SJSA1 (cell line): ENCODE data around the gene NFYB. TPM values are rescaled to one million over a fixed set of nuclear protein-coding genes. Genes with fewer than 3 reads are reported as not detected.
"Not testable (repeated sequence)": the region's sequence is repeated elsewhere in the genome, so short reads cannot be mapped to it uniquely, and the experiment has no call there.

Experiments
- DNase-seq, 2 experiments: peaks; one replicate each; pipeline ENCODE4 v3.0.0-alpha.2; 2015 to 2020; ENCODE audit warnings: low spot score in 2 of 2, low read depth in 1 of 2
- H3K27ac ChIP-seq: fragments of 250-450 bp; sonication (Bioruptor Pico); 2 replicates; pipeline ENCODE4 v1.5.1; 2020; ENCODE audit warnings: mild to moderate bottlenecking, moderate library complexity
- H3K27me3 ChIP-seq: fragments of 250-450 bp; sonication (Bioruptor Pico); replicated peaks from 2 replicates; pipeline ENCODE4 v1.5.1; 2020; ENCODE audit warnings: mild to moderate bottlenecking, moderate library complexity
- H3K36me3 ChIP-seq: fragments of 250-450 bp; sonication (Bioruptor Pico); 2 replicates; pipeline ENCODE4 v1.5.1; 2020; ENCODE audit warnings: mild to moderate bottlenecking
- H3K4me1 ChIP-seq: fragments of 250-450 bp; sonication (Bioruptor Pico); replicated peaks from 2 replicates; pipeline ENCODE4 v1.6.1; 2021; ENCODE audit warnings: mild to moderate bottlenecking
- H3K4me3 ChIP-seq: fragments of 250-450 bp; sonication (Bioruptor Pico); 2 replicates; pipeline ENCODE4 v1.5.1; 2020; ENCODE audit warnings: mild to moderate bottlenecking
- H3K9me3 ChIP-seq: fragments of 250-450 bp; sonication (Bioruptor Pico); replicated peaks from 2 replicates; pipeline ENCODE4 v1.5.1; 2020; ENCODE audit warnings: mild to moderate bottlenecking
- total RNA-seq: library from RNA; depleted of rRNA; stranded (reverse); fragments of >200 nt; shearing (Covaris generic); gene quantifications from 2 replicates; pipeline ENCODE4 v1.2.3, GENCODE V29; 2014

NFYB gene
- total RNA-seq, 1 experiment from 2014 or later = 29.5 TPM

- Histone ChIP-seq H3K27me3 (no peaks in the 10 kb centered on the region), H3K4me3 (no peak overlapping the region), H3K9me3 (no peaks in the 10 kb centered on the region), H3K27ac (peak overlapping the region; percentile 50; the same call in 1 of the 2 replicates), H3K36me3 (peaks cover 82% of the 10 kb centered on the region), H3K4me1 (peaks cover 43% of the 10 kb centered on the region)
- no peak for DNase-seq
These were observed 15.7 kb downstream of the NFYB start for GRCh38 chr12:104122298-104122697.

GRCh38 chr12:104121001-104121400 is 17.0 kb downstream of the NFYB start:
- Histone ChIP-seq H3K4me3 (no peak overlapping the region), H3K36me3 (peaks cover 79% of the 10 kb centered on the region)
- peak in 1 of 2 experiments; percentile 63 for DNase-seq

GRCh38 chr12:104115587-104115975 is 22.4 kb downstream of the NFYB start:
- Histone ChIP-seq H3K4me1 (peaks cover 6% of the 10 kb centered on the region), H3K36me3 (peaks cover 47% of the 10 kb centered on the region), H3K4me3 (no peak overlapping the region), H3K27me3 (no peaks in the 10 kb centered on the region), H3K27ac (no peak overlapping the region), H3K9me3 (no peaks in the 10 kb centered on the region)
- no peak for DNase-seq

More at GRCh38 chr12:104121001-104121400, 17.0 kb downstream of the NFYB start:
- Histone ChIP-seq H3K27ac (peak overlapping the region; percentile 50), H3K4me1 (peaks cover 43% of the 10 kb centered on the region), H3K9me3 (no peaks in the 10 kb centered on the region), H3K27me3 (no peaks in the 10 kb centered on the region)

GRCh38 chr12:104114834-104115586 is 23.0 kb downstream of the NFYB start:
- not testable (repeated sequence) for H3K4me1 ChIP-seq, H3K9me3 ChIP-seq, H3K27ac ChIP-seq, H3K27me3 ChIP-seq, DNase-seq, H3K4me3 ChIP-seq
- peaks cover 43% of the 10 kb centered on the region for H3K36me3 ChIP-seq

GRCh38 chr12:104109446-104110271 is 28.4 kb downstream of the NFYB start:
- Histone ChIP-seq H3K36me3 (peaks cover 21% of the 10 kb centered on the region), H3K9me3 (no peaks in the 10 kb centered on the region), H3K4me3 (no peak overlapping the region), H3K27me3 (no peaks in the 10 kb centered on the region), H3K4me1 (no peaks in the 10 kb centered on the region), H3K27ac (no peak overlapping the region)
- no peak for DNase-seq

- peak; percentile 52 to 81 for DNase-seq
- H3K9me3 ChIP-seq = no peaks in the 10 kb centered on the region
- H3K36me3 ChIP-seq = peaks cover 20% of the 10 kb centered on the region
- no peak overlapping the region for H3K4me3 ChIP-seq
- H3K27ac ChIP-seq = no peak overlapping the region
- no peaks in the 10 kb centered on the region for H3K4me1 ChIP-seq
- H3K27me3 ChIP-seq = no peaks in the 10 kb centered on the region
These were observed 29.1 kb downstream of the NFYB start for GRCh38 chr12:104108755-104109445.

- no peak overlapping the region for H3K27ac ChIP-seq
- H3K4me1 ChIP-seq = no peaks in the 10 kb centered on the region
- peaks cover 35% of the 10 kb centered on the region for H3K36me3 ChIP-seq
- H3K27me3 ChIP-seq = no peaks in the 10 kb centered on the region
- H3K9me3 ChIP-seq = no peaks in the 10 kb centered on the region
- no peak overlapping the region for H3K4me3 ChIP-seq
- DNase-seq = no peak
These were observed 31.0 kb downstream of the NFYB start for GRCh38 chr12:104106965-104107364.

GRCh38 chr12:104105461-104105860 is 32.5 kb downstream of the NFYB start:
- no peak overlapping the region for H3K4me3 ChIP-seq
- H3K36me3 ChIP-seq = peaks cover 41% of the 10 kb centered on the region
- no peaks in the 10 kb centered on the region for H3K9me3 ChIP-seq
- H3K4me1 ChIP-seq = no peaks in the 10 kb centered on the region
- H3K27me3 ChIP-seq = no peaks in the 10 kb centered on the region
- H3K27ac ChIP-seq = no peak overlapping the region
- DNase-seq = no peak

- H3K9me3 ChIP-seq = no peaks in the 10 kb centered on the region
- peaks cover 74% of the 10 kb centered on the region for H3K36me3 ChIP-seq
- H3K4me3 ChIP-seq = no peak overlapping the region
These were observed 40.1 kb downstream of the NFYB start for GRCh38 chr12:104097954-104098353.

GRCh38 chr12:104095289-104095688 is 42.7 kb downstream of the NFYB start:
- no peak for DNase-seq
- Histone ChIP-seq H3K4me3 (no peak overlapping the region), H3K27ac (no peak overlapping the region), H3K36me3 (peaks cover 74% of the 10 kb centered on the region), H3K4me1 (peaks cover 13% of the 10 kb centered on the region), H3K27me3 (no peaks in the 10 kb centered on the region), H3K9me3 (no peaks in the 10 kb centered on the region)

More at GRCh38 chr12:104097954-104098353, 40.1 kb downstream of the NFYB start:
- DNase-seq = no peak
- H3K27ac ChIP-seq = no peak overlapping the region
- peaks cover 13% of the 10 kb centered on the region for H3K4me1 ChIP-seq
- H3K27me3 ChIP-seq = no peaks in the 10 kb centered on the region

GRCh38 chr12:104094284-104094683 is 43.7 kb downstream of the NFYB start:
- Histone ChIP-seq H3K4me3 (no peak overlapping the region), H3K36me3 (peaks cover 76% of the 10 kb centered on the region), H3K9me3 (no peaks in the 10 kb centered on the region), H3K27me3 (no peaks in the 10 kb centered on the region), H3K4me1 (peaks cover 13% of the 10 kb centered on the region), H3K27ac (peak overlapping the region; percentile 54)
- peak in 1 of 2 experiments; percentile 54 for DNase-seq

- H3K4me3 ChIP-seq = no peak overlapping the region
- DNase-seq = no peak
- H3K27me3 ChIP-seq = no peaks in the 10 kb centered on the region
- no peaks in the 10 kb centered on the region for H3K9me3 ChIP-seq
- no peak overlapping the region for H3K27ac ChIP-seq
- H3K4me1 ChIP-seq = peaks cover 13% of the 10 kb centered on the region
- peaks cover 68% of the 10 kb centered on the region for H3K36me3 ChIP-seq
These were observed 46.9 kb downstream of the NFYB start for GRCh38 chr12:104091136-104091535.

GRCh38 chr12:104090685-104091084 is 47.3 kb downstream of the NFYB start:
- Histone ChIP-seq H3K27ac (no peak overlapping the region), H3K4me1 (peaks cover 13% of the 10 kb centered on the region), H3K9me3 (no peaks in the 10 kb centered on the region), H3K27me3 (no peaks in the 10 kb centered on the region), H3K4me3 (no peak overlapping the region), H3K36me3 (peaks cover 68% of the 10 kb centered on the region)
- no peak for DNase-seq
